ENCODE results near the gene ISG20. TPM values are rescaled to one million over a fixed set of nuclear protein-coding genes. Genes with fewer than 3 reads are reported as not detected.

ISG20 gene
- total RNA-seq, 1 donor from 2014 or later: 0.65 TPM

DNA sequence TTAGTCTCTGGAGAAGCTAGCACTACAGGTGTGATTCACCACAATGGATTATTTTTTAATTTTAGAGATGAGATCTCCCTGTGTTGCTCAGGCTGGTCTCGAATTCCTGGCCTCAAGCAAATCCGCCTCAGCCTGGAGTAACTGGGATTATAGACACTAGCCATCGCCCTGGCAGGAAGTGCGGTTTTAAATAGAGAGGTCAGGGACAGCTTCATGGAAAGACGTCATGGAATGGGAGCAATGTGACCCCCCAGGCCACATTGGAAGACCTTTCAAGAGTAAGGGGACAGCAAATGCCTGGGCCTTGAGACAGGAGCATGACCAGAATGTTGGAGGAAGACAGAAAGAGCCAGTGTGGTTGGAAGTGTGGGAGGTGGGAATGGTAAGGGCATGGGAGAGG is 2.2 kb upstream of the ISG20 start:
- no peak overlapping the region for H3K4me3 Mint-ChIP-seq
- H3K27ac Mint-ChIP-seq: no peak overlapping the region
- Histone ChIP-seq H3K79me2 (ENCODE audit: low read depth) (no peaks in the 10 kb centered on the region), H3K36me3 (no peaks in the 10 kb centered on the region), H3K9ac (no peak overlapping the region), H3K27ac (no peak overlapping the region), H3K4me3 (no peak overlapping the region), H4K20me1 (ENCODE audit: low read depth) (peaks cover 2% of the 10 kb centered on the region), H2AFZ (replicated peaks) (no peak overlapping the region), H3K4me2 (no peak overlapping the region), H3K27me3 (no peaks in the 10 kb centered on the region), H3F3A (ENCODE audit: low read depth) (peaks cover 44% of the 10 kb centered on the region), H3K9me3 (ENCODE audit: low read depth) (no peaks in the 10 kb centered on the region), H3K4me1 (peaks cover 5% of the 10 kb centered on the region)
- peaks cover 11% of the 10 kb centered on the region for H3K36me3 Mint-ChIP-seq
- no peaks in the 10 kb centered on the region for H3K27me3 Mint-ChIP-seq (ENCODE audit: insufficient read depth, low read depth)
- TF ChIP-seq, protein P1, sequence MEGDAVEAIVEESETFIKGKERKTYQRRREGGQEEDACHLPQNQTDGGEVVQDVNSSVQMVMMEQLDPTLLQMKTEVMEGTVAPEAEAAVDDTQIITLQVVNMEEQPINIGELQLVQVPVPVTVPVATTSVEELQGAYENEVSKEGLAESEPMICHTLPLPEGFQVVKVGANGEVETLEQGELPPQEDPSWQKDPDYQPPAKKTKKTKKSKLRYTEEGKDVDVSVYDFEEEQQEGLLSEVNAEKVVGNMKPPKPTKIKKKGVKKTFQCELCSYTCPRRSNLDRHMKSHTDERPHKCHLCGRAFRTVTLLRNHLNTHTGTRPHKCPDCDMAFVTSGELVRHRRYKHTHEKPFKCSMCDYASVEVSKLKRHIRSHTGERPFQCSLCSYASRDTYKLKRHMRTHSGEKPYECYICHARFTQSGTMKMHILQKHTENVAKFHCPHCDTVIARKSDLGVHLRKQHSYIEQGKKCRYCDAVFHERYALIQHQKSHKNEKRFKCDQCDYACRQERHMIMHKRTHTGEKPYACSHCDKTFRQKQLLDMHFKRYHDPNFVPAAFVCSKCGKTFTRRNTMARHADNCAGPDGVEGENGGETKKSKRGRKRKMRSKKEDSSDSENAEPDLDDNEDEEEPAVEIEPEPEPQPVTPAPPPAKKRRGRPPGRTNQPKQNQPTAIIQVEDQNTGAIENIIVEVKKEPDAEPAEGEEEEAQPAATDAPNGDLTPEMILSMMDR (IDR thresholded peaks at IDR 0.05): no peak
- TF ChIP-seq EZH2phosphoT487 (IDR thresholded peaks at IDR 0.05): no peak
- TF ChIP-seq EZH2 (IDR thresholded peaks at IDR 0.05): no peak
- H3K4me1 Mint-ChIP-seq: peaks cover 11% of the 10 kb centered on the region
- H3K9me3 Mint-ChIP-seq: no peaks in the 10 kb centered on the region
- no peak for DNase-seq (ENCODE audit: low spot score)

DNA sequence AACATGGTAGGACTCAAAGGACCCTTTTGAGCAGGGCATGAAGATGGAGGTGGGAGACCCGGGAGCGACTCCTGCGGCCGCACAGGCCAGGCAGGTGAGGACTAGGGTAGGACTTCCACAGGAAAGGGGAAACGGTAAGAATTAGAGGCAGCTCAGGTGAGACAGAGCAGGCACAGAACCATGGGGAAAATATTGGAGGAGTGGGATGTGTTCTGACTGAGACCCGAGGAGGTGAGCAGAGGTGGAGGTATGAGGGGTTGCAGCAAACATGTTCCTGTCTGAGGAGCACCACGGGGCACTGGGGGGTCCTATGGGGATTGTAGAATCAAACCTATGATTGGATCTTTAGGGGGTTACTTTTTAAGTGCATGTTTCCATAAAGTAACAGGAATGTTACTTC is 1.4 kb upstream of the ISG20 start:
- H3K4me3 ChIP-seq: no peak overlapping the region
- no peaks in the 10 kb centered on the region for H3K27me3 ChIP-seq
- H3K9me3 Mint-ChIP-seq: no peaks in the 10 kb centered on the region
- H4K20me1 ChIP-seq (ENCODE audit: low read depth): no peaks in the 10 kb centered on the region
- H3K36me3 ChIP-seq: no peaks in the 10 kb centered on the region
- H3K36me3 Mint-ChIP-seq: peaks cover 8% of the 10 kb centered on the region
- H3K4me1 Mint-ChIP-seq: peaks cover 11% of the 10 kb centered on the region
- no peak for DNase-seq (ENCODE audit: low spot score)
- no peak overlapping the region for H3K27ac Mint-ChIP-seq
- no peak overlapping the region for H2AFZ ChIP-seq (replicated peaks)
- no peak overlapping the region for H3K9ac ChIP-seq
- no peak overlapping the region for H3K4me2 ChIP-seq
- H3F3A ChIP-seq (ENCODE audit: low read depth): peaks cover 44% of the 10 kb centered on the region
- no peaks in the 10 kb centered on the region for H3K9me3 ChIP-seq (ENCODE audit: low read depth)
- H3K27me3 Mint-ChIP-seq (ENCODE audit: insufficient read depth, low read depth): no peaks in the 10 kb centered on the region
- TF ChIP-seq EZH2phosphoT487 (IDR thresholded peaks at IDR 0.05) (no peak), EZH2 (IDR thresholded peaks at IDR 0.05) (no peak)
- TF ChIP-seq, protein P1 (IDR thresholded peaks at IDR 0.05): no peak
- no peaks in the 10 kb centered on the region for H3K79me2 ChIP-seq (ENCODE audit: low read depth)
- H3K4me3 Mint-ChIP-seq: no peak overlapping the region
- no peak overlapping the region for H3K27ac ChIP-seq
- H3K4me1 ChIP-seq: peaks cover 5% of the 10 kb centered on the region

DNA sequence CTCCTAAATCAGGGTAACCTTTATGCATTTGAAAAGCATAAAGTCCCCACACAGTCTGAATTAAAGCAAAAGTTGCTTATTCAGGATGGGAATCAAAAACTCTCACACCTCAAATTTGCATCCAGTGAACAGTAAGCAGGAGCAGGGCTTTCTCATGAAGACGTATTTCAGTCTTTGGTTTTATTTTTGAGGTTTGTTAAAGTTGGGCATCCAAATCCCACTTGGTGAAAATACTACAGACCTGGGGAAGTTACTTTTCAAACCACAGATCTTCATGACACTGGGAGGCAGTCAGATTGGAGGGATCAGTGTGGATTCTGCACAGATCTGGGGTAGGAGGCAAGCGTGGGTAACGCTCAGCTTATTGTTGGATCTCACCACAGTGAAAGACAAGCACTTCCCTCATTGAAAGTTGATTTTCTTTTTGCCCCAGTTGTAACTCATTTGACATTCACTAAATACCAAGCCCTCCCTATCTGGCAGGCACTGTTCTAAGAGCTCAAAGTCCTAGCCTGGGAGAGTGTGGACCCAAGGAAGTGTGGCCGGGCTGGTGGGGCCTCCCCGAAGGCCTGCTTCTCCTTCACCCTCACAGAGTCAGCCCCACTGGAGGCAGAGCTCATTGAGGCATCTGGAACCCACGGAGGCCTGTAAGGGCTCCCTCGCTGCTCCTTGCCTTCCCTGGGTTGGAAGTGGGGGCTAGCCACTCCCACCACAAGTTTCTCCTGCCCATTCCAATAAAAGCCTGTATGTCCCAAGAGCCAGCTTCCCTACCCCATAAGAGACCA is 783 bp upstream of the ISG20 start:
- Histone ChIP-seq H3K27me3 (no peaks in the 10 kb centered on the region), H2AFZ (replicated peaks) (peak overlapping the region; percentile 59), H3F3A (ENCODE audit: low read depth) (peaks cover 41% of the 10 kb centered on the region), H3K36me3 (no peaks in the 10 kb centered on the region), H3K4me1 (peaks cover 5% of the 10 kb centered on the region), H3K79me2 (ENCODE audit: low read depth) (no peaks in the 10 kb centered on the region), H3K9me3 (ENCODE audit: low read depth) (no peaks in the 10 kb centered on the region), H3K4me3 (no peak overlapping the region), H3K9ac (no peak overlapping the region), H4K20me1 (ENCODE audit: low read depth) (no peaks in the 10 kb centered on the region), H3K4me2 (peak overlapping the region; percentile 25), H3K27ac (no peak overlapping the region)
- DNase-seq (ENCODE audit: low spot score): no peak
- H3K36me3 Mint-ChIP-seq: peaks cover 8% of the 10 kb centered on the region
- H3K27ac Mint-ChIP-seq: no peak overlapping the region
- H3K27me3 Mint-ChIP-seq (ENCODE audit: insufficient read depth, low read depth): no peaks in the 10 kb centered on the region
- TF ChIP-seq, protein P1 (IDR thresholded peaks at IDR 0.05): no peak
- TF ChIP-seq EZH2 (IDR thresholded peaks at IDR 0.05) (no peak), EZH2phosphoT487 (IDR thresholded peaks at IDR 0.05) (no peak)
- H3K9me3 Mint-ChIP-seq: no peaks in the 10 kb centered on the region
- peaks cover 11% of the 10 kb centered on the region for H3K4me1 Mint-ChIP-seq
- H3K4me3 Mint-ChIP-seq: no peak overlapping the region
